Hepatocyte (in vitro differentiated cells): Measurements from ENCODE around the gene BBIP1.

Experiments
- EZH2phosphoT487 ChIP-seq: fragments of 200-600 bp; sonication (generic); IDR thresholded peaks from one replicate; pipeline ENCODE4 v1.6.1; 2018; ENCODE audit warnings: antibody characterized with exemption, mild to moderate bottlenecking, low read depth, moderate library complexity; ENCODE audit not compliant: unreplicated experiment, severe bottlenecking
- TF ChIP-seq, protein P1 (sequence below): fragments of 200-600 bp; sonication (generic); IDR thresholded peaks from 2 replicates; pipeline ENCODE4 v1.5.1; 2016; ENCODE audit warnings: antibody characterized with exemption, mild to moderate bottlenecking; ENCODE audit not compliant: poor library complexity

DNA sequence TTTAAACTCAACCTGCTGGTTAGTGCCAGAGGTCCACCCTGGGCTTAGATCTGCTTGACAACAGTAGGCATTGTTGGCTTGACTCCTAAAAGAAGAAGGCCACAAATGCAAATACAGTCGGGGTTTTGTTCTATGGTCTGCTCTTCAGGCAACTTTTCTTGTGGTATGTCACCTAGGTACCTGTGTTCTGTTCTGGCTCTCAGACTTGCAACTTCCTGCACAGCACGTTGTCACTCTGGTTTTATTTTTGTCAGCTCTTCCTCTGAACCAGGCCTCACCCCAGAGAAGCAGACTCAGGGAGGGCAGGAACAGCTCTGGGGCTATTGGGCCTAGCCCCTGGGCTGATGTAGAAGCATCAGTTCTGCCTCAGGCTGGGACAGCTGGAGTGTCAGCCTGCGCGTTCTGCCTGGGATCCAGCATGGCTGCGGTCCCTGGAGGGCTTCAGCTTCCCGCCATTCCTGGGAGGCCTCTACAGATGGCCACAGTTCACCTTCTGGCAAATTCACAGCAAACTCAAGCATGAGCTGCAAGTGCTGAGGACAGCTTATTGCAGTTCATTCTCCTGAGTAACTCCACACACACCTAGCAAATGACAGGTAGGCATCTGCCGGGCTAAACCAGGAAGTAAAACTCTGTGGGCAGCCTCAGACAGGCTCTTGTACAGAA is 58.3 kb downstream of the BBIP1 start:
- TF ChIP-seq, protein P1, sequence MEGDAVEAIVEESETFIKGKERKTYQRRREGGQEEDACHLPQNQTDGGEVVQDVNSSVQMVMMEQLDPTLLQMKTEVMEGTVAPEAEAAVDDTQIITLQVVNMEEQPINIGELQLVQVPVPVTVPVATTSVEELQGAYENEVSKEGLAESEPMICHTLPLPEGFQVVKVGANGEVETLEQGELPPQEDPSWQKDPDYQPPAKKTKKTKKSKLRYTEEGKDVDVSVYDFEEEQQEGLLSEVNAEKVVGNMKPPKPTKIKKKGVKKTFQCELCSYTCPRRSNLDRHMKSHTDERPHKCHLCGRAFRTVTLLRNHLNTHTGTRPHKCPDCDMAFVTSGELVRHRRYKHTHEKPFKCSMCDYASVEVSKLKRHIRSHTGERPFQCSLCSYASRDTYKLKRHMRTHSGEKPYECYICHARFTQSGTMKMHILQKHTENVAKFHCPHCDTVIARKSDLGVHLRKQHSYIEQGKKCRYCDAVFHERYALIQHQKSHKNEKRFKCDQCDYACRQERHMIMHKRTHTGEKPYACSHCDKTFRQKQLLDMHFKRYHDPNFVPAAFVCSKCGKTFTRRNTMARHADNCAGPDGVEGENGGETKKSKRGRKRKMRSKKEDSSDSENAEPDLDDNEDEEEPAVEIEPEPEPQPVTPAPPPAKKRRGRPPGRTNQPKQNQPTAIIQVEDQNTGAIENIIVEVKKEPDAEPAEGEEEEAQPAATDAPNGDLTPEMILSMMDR, result no peak
- TF ChIP-seq EZH2phosphoT487, result no peak
